HG02885 (cell line): ENCODE measurements around the gene STXBP6.
"Not testable (repeated sequence)": the region's sequence is repeated elsewhere in the genome, so short reads cannot be mapped to it uniquely, and the experiment has no call there.

Source experiments
- ATAC-seq: cut with Tn5 transposase; IDR thresholded peaks from one replicate; pipeline ENCODE4 v1.9.1; 2021; ENCODE audit warnings: mild to moderate bottlenecking; ENCODE audit not compliant: unreplicated experiment, poor library complexity

The STXBP6 gene

DNA sequence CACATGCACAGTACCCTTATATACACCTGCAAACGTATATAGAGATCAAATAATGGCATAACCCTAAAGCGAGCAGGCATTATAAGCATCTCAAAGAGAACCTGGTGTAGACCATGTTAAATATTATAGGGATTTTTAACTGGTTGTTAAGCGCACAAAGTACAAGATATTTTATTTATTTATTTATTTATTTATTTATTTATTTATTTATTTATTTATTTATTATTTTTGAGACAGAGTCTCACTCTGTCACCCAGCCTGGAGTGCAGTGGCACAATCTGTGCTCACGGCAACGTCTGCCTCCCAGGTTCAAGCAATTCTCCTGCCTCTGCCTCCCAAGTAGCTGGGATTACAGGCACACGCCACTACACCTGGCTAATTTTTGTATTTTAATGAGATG, 87.8 kb downstream of the STXBP6 start:
- ATAC-seq, result not testable (repeated sequence)

DNA sequence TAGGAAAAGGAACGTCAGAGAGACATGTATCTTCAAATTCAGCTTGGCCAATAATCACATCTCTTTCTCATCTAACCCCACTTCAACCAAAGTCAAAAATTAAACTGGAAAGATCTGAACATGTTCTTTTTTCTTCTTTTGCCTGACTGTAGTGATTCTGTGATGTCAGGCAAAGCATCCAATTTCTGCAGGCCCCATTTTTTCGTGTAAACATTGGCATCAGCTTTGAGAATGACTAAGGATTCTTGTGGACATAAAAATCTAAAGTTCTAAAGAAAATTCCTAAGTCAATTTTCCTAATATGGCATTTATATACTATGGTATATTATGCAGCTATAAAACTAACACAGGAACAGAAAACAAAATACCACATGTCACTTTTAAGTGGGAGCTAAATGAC, 89.1 kb downstream of the STXBP6 start:
- no peak for ATAC-seq

DNA sequence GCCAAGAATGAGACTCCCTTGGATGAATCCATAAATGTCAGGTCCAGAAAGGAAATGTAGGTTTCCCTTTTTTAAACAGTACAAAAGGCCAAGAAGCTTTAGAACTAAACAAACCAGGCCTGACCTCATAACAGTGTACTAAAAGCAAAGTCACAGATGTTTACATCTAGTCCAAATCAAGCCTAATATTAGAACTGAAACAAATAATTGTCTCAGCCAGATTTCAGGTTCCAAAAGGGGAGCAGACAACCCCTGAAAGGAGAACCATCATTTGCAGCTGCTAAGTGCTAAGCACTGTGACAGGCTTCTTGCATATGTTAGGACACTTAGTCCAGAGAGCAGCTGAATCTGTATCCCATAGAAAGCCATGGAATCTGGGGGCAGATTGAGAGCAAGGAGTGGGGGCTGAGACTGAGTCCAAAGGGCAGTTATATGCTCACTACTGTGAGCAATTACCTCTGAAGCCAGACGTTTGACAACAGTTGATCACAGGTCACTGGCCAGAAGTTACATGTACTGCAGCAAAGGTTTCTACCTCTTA, 90.1 kb downstream of the STXBP6 start:
- peak; percentile 69 for ATAC-seq

DNA sequence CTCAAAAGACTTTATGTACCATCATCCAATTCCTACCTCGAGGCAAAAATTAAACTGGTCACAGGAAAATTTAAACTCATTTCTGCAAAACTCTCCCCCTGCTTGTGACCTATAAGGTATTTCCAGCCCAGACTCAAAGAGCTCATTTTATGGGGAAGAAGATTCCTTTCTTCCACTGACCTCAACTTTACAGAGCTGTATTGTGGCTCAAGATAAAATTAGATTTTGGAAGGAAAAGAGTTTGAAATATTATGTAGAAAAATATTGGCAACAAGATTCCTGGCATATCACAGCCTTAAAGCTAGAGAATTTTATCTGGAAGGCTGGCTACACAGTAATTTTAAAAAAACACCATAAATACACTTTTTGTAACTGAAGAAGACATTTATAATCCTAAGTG, 91.7 kb downstream of the STXBP6 start:
- ATAC-seq, result no peak

DNA sequence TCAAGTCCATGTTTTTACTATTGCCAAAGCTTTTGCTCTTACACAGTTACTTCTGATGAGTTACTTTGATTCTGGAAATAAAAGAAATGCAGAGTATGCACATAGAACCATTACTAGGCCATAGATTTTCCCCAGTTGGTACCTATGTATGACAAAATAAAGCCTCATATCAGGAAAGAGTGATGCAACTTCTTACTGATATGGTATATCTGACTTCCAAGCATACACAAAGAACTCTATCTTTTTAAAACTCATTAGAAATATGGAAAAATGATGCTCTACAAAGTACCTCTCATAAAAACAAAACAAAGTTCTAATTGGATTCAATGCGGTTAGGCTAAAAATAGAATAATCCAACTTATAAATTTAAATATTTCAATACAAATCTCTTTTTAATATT, 92.1 kb downstream of the STXBP6 start:
- no peak for ATAC-seq

DNA sequence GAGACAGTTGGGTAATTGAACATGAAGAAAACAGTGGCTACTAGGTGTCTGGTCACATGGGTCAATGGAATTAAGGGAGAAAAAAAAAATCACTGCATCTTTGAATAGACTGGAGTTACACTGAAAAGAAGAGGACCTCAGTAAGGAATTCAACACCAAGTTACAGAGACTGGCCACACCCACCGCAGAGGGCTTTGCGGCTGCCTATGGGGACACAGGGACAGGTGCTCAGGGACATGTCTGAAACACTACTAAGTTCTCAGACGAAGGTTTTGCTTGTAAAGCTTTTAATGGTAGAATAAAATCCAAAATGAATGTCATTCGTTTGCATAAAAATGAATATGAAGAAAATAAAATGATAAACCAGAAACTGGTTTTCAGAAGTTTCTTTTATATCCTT, 93.8 kb downstream of the STXBP6 start:
- no peak for ATAC-seq

DNA sequence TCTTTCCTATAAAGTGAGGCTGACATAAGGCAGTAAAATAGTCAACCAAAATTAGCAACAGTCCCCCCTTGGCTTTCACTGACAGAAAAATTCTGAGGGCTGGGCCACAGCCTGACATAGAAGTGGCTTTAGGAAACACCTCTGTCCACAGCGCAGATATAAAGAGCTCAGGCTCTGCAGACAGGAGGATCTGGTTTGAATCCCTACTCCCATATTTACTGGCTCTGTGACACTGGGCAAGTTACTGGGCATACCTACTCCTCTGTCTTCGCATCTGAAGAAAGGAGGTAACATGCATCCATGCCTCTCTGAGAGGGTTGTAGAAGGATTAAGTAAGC, 95.3 kb downstream of the STXBP6 start:
- no peak for ATAC-seq

DNA sequence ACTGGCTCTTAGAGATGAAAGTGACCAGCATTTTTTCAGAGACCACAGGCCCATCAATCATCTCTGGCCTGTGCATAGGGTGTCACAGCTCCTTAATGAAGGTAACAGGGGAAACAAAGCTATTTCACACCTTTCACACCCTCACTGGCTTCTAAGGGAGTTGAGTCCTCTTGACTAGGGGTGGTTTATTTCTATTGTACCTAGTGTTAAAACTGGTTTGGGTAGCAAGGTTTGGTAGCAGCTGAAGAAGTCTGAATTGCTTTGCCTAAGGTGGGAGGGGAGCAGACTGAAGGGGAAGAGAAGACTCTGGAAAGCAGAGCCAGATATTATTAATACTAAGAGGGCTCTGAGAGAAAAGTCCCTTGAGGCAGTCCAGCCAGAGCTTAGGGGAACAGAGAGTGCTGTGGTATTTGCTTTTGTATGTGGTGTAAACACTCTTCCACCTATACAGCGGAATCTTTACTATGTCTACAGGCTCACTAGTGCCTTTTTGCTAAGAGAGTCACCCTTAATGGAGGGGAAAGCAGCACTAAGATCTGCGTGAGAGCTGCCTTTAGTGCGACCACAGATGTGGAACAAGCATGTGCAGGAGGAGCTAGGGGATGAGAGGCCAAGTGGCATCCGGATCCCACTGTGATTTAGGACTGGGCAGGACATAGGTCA, 95.8 kb downstream of the STXBP6 start:
- ATAC-seq, result peak; percentile 62

DNA sequence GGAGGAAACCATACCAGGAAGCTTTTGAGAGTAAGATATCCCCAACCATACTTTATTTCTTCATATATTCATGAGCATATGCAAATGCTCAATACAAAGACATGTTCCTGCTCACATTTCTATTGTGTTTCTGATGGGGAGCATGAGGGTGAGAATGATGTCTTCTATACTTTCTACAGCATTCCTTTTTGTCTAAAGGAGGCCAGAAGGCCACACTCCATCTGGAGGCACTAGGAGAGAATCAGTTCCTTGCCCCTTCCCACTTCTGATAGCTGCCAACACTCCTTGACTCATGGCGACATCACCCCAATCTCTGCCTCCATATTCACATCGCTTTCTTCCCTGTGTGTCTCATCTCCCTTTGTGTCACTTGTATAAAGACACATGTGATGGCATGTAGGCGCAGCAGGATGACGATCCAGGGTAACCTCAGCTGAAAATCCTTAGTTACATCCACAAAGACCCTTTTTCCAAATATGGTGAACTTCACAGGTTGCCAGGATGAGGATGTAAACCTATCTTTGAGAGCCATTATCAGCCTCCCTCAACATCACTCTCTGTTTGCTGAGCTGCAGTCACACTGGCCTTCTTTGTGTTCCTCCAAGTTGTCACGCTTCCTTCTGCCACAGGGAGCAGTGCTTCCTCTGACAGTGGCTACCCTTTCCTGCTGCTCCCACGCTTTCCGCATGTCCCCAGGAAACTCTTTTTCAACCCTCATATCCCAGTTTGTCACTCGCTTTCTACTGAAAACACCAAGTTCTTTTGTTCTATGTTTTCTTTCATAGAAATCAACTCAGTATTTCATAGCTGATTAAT, 96.9 kb downstream of the STXBP6 start:
- no peak for ATAC-seq

DNA sequence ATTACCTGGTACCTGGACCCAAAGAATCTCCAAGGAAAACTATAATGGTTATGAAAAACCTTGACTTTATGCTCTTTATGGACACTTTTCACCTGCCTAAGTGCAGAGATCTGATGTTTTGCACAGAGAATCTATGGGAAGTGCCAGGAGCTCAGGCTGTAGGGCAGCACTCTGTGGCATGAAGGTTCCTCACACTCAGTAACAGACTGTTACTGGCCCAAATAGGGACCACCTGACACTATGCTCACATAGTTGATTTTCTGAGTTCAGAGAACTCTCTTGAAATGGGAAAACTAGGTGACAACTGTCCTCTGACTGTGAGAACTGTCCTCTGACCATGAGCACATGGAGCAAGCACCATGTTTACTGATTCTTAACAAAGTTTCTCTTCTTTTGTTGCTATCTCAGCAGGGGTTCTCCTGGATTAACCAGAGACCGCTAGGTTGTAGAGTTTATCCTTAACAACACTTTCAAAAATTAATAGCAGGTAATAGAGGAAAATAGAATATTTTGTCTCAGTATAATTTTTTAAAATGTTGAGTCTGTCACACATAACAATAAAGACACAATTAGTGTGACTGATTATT, 101.6 kb downstream of the STXBP6 start:
- no peak for ATAC-seq

DNA sequence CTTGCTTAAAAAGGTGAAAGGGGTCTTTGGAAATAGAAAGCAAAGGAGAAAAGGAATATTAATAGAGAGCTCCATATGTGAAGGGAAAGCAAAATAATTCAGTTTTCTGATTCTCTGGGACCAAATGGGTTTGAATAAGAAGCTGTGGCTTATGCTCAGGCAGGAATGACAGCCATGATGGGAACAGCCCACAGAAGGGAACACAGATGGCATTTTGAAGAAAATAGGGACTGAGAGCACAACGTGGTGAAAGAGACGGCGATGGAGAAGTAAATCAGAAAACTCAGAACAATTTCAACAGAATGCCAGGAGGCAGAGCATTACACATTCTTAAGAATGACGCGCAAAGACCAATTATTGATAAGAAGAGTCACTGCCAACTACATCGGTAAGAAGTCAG, 102.8 kb downstream of the STXBP6 start:
- ATAC-seq, result no peak

DNA sequence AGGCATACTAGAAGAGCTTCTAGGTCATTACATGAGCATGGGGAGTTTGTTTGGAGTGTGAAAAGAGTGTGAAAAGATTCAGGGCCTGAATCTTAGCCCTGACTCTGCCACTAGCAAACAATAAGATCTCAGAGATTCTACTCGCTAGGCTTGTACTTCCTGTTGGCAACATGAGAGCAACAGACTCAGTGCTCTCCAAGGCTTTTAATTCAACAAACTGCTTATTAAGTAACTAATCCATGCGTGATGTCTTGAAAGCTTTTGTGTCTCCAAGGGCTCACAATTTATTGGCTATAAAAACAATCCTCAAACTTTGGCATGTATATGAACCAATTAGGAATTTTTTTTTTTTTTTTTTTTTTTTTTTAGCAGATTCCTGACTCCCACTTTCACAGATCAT, 105.1 kb downstream of the STXBP6 start:
- no peak for ATAC-seq

DNA sequence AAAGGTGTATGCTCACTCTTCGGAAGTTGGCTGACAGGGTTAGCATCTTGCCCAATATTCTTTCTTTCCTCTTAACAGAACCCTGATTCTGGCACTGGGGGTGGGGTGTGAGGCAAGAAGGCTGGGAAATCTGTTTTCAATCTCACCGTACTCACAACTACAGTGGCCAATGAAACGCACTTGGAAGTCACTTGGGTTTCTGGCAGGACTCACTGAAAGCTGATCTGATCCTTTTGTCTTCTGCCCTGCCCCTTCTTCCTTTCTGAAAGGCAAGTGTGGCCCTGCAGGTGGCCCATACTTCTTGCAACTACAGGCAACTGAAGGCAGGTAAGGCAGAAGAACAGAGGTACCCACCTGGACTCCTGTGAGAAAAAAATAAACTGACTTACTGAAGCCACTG, 106.9 kb downstream of the STXBP6 start:
- no peak for ATAC-seq

DNA sequence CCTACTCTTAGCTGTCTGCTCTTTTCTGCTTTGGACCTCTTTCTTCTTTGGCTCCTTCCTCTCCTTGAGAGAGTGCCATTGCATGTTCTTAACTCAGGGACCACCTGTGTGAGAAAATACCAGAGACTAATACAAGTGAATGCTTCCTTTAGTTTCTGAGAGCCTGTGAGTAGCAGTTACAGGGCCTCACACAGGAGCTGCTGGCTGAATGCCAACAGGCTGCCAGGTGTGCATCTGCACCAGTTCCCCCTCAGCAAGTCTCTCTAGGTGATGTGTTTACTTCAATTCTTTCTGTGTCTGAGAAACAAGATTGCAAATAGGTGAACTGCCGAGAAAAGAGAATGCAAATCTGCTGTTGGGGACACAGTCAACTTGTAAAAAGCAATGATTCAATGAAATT, 108.2 kb downstream of the STXBP6 start:
- ATAC-seq, result no peak

DNA sequence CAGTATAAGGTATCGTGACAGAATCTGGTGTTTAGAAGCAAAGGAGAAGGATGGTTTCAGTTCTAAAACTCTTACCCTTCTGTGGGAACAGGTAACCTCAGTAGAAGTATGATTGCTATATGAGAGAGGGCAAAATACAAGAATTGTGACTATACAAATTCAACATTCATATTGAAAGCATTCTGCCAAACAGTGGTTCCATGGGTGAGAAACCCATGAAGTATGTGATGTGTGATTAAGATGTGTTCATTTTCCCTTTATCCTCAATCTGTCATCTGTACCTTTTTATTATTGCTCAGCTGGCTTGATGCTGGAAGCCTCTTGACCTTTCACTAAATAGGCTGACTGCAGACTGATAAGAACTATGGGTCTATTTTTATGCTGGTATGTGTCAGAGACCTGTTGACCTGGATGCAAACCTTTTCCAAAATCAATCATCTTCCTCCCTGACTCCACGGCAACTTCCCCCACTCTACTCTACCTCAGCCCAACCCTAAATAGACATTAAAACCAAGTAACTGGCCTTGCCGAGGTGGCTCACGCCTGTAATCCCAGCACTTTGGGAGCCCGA, 109.6 kb downstream of the STXBP6 start:
- no peak for ATAC-seq

DNA sequence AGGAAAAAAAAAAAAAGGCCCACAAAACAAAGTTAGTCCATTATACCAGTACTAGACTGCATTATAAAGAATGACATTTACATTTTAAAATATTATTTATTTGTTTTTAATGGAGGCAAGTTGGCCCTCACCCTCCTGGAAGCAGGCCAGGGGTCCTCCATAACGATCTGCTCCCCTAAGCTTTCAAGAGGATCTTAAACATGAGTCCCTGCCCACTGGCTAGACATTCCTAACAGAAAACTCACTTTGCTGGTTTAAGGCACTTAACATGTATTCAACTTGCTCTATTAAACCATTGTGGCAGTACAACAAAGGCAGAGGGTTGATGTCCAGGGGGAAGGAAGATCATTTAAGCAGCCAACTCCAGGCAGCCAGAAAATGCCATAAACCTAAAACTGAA, 111.4 kb downstream of the STXBP6 start:
- no peak for ATAC-seq

DNA sequence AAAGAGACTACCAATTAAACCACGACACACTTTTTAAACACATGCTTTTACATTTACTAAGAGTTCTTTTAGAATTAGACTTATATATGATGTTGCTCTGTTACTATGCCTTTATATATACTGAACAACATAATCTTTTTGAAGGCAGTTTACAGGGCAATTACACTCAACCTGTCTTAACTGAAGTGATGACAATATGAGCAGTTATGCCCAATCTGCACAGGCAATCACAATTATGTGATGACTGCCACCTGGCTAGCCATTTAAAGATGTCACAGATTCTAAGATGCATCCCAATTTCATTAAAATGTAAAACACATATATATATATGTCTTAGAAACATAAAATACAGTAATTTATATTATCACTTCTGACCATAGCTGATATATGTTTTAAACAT, 112.6 kb downstream of the STXBP6 start:
- ATAC-seq, result no peak

DNA sequence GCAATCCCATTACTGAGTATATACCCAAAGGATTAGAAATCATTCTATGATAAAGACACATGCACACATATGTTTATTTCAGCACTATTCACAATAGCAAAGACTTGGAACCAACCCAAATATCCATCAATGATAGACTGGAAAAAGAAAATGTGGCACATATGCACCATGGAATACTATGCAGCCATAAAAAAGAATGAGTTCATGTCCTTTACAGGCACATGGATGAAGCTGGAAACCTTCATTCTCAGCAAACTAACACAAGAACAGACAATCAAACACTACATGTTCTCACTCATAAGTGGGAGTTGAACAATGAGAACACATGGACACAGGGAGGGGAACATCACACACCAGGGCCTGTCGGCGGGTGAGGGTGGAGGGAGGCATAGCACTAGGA, 113.2 kb downstream of the STXBP6 start:
- ATAC-seq, result not testable (repeated sequence)

DNA sequence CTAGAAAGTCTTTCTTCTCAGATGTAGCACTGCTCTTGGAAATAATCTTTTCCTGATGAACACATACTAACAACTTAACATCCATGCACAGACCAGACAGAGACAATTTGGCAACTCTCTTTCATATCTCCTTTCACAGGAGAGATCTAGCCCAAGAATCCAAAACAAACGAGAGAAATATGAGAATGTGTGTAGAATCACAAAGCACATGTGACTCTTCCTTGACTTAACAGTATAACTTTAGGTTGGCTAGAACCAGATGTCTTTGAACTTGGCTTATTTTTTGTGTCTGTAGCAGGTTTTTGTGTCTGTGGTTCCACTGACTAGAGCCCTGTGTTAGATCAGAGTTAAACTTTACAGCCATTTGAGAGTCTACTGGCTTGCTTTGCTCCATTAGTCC, 114.2 kb downstream of the STXBP6 start:
- ATAC-seq, result no peak

DNA sequence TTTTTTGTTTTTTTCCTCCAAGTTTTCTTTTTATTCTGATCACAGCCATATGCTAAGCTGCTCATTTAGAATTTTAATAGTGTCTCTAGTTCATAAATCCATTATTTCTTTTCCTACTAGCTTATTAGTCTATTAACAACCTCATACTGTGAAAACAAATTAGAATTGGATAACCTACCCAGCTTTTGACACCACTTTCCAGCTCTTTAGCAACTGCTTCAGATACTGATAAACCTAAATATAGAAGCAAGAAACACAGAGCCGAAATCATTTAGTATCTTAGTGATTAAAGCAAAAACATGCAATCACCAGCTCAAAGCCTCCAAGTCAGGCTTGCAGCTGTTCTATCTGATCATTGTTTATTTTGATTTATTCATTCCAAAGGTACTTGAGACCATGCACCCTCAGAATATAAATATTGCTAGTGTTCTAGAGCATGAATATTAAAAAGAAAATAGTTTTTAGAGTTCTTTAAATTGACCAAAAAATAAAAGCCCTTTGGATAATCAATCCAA, 121.5 kb downstream of the STXBP6 start:
- ATAC-seq, result no peak

DNA sequence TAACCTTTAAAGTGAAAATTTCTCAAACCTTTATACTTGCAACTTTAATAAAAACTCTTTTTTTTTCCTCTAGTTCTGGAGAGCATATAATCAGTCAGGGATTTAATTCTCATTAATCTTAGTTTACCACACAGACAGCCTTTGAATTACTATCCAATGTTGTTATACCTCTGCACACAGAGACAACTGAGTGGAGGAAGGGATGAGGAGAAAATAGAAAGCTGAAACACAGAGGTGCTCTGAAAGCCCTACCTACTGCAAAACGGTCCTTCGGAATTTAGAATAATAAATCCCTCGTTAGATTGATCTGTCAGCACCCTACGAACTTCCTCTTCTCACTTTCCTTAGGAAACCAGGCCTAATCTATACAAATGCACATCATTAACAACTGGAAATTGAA, 122.1 kb downstream of the STXBP6 start:
- ATAC-seq, result no peak
